NCI-H187 (cell line): ENCODE results near the gene KLHL29.

Experiments
- DNase-seq, 2 experiments: peaks; one replicate each; lab custom pipeline; 2025; lab: John Stamatoyannopoulos, UW

Gene KLHL29

DNA sequence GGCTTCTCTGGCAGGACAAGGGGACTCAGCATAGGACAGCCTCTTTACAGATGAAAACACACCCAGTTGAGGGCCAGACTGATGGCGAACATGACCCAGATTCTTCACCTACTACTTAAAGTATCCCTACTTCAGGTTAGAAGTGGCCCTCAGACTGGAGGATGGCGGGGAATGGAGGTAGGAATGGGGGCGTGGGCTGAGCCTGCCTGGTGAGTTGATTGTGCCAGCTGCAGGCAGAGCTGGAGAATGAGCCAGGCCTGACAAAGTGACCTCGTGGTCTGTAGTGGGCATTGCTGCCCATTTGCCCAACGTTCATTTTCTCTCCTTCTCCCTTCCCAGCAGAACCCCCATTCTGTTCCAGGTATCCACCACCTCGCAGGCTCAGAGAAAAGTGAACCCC is 186.1 kb downstream of the KLHL29 start:
- DNase-seq = no peak

DNA sequence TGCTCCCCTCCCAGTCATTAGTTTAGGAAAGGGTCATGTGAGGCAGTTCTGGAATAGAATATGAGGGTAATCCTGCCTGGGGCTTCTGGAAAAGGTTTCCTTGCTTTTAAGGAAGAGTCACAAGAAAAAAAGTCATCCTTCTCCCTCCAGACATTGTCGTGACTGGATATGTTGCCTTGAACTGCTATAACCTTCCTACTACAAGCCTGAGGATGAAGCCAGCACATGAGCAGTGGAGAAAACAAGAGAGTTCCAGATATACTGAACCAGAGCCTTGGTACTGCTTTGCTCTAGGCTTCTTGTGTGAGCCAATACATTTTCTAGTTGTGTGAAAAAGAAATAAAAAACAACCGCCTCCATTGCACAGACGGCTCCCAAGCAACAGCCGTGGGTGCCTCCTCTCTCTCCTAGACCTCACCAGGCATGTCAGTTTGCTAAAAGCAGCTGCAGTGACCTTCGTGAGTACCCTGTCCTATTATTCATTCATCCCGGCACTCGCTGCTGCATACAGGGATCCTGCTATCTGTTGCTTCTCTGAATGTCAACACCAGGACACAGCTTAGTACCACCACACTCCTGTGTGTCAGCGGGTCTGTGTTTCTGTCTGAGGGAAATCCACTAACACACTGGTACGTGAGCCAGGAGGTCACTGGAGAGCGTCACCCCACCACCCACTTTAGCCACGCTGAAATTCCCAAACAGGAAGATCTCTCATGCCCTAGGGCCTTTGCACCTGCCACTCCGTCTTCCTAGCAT is 186.7 kb downstream of the KLHL29 start:
- no peak for DNase-seq

DNA sequence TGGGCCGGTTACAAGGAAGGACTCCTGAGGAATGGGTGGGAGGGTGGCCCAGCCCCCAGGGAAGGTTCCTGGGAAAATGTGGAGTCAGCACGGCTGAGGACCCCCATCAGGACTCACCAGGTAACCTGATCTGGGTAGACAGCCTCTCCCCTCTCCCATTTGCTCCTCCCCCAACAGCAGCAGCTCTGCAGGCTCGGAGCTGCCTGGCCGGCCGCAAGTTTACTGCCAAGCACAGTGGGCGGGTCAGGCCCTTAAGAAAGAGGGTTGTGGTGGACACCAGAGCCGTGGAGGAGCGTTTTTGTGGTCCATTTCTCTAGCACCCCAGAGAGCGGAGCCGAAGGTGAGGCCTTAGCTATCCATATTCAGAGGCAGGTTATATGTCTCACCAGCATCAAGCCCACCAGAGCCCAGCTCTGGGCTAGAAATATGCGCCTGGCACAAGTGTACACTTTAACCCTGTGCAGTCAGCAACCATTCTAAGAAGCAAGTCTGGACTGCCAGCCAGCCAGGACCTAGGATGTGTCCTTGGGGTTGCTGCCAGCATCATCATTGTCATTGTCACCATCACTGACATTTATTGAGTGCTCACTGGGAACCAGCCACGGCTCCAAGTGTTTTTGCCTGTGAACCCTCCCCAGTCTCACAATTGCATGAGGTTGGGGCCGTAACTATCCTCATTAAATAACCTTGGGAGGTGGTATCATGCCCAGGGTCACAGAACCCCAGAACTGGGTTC is 190.1 kb downstream of the KLHL29 start:
- DNase-seq = no peak

GRCh38 chr2:23578964-23579671 is 194.1 kb downstream of the KLHL29 start:
- no peak for DNase-seq

DNA sequence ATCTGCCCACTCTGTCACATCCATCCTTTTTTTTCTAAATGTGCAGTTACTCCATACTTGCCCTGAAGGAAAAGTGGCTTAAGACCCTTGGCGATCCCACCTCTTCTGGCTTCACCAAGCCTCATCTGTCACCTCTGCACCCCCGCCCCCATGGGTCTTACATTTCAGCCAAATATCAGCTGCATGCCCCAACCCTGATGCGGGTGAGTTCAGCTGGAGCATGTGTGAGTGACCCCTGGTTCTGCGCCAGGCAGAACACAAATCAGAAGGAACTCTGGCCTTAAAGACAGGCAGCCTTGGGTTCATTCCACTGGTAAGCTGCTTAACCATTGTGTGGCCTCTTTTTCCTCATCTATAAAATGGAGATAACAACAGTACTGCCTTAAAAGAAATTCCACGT is 194.7 kb downstream of the KLHL29 start:
- no peak for DNase-seq

DNA sequence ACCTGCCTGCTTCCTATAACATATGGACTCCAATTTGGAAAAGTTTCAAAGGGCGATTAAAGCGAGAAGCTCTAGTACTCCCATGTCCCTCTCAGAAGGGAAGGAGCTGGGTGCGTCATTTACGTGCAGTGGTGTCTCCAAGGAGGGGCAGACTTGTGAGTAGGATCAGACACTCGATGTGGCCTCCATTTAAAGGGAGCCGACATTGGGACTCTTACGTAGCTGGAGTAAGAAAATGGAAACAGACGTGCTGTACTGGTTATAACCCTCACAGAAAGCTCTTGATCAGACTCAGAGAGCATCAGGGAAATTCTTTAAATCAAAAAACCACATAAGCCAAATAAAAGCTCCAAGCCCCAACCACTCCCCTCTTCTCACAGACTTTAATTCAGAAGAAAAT is 198.5 kb downstream of the KLHL29 start:
- no peak for DNase-seq

- DNase-seq = peak in 1 of 2 experiments; percentile 35
These were observed 199.2 kb downstream of the KLHL29 start for GRCh38 chr2:23584054-23584745.

DNA sequence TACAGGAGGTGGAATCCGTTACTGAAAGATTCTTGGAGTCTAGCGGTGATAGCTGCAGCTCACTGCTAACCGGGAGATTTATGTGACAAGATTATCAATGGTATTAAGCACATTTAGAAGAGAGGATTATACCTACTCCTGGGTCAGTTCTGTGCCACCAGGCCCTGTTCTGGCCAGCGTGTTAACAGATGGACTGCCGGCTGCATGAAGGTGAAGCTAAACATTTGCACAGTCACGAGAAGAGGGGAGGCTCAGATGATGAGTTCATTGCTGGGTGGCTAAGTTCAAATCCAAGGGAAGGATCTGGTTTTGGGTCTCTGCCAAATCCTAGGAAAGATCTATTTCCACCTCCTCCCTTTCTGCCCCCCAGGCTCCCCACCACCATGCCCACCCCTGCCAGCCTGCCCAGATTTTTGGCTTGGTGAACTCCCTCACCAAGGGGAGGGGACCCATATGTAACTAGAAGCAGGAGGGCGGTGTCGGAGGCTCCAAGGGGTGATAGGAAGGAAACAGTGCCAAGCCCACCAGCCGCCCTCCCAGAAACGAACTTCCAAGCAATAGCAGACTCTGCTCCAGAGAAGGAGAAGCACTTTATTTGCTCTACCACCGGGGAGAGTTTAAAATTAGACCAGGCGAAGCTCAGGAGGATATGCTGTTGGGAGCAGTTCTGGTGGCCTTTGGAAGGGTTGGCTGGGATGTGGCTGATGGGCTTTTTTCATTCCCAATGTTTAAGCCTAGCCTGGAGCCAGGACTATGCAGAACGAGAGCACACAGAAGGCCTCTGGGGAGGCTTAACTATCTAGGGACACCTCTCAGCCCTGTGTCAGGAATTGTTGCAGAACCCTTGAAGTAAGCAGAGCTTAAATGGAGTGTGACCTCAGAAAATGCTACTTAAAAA is 200.5 kb downstream of the KLHL29 start:
- DNase-seq = peak; percentile 55 to 71

DNA sequence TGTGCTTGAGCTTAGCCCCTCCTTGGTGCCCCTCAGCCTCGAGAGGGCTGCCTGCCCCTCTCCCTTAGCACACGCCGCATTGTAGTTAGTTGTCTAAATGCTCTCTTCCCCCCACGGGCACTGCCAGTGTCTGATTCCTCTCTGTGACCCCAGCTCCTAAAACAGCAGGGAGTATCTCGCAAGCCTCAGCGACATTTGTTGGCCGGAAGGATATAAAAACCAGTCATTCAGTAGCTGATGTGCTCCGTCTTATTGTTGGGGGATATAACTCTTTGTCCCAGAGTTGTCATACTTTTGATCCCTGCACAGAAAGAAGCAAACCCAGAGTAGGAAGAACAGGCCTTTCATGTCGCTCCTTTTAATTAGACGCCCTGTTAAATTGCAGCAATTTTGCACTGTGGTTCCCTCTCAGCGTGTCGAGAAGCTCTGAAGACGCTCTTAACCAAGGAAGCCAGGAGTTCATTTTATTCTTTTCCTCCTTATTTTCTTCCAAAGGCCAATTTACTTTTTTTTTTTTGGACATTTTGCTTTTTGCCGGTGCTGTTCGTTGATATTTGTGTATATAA is 201.8 kb downstream of the KLHL29 start:
- DNase-seq = no peak

DNA sequence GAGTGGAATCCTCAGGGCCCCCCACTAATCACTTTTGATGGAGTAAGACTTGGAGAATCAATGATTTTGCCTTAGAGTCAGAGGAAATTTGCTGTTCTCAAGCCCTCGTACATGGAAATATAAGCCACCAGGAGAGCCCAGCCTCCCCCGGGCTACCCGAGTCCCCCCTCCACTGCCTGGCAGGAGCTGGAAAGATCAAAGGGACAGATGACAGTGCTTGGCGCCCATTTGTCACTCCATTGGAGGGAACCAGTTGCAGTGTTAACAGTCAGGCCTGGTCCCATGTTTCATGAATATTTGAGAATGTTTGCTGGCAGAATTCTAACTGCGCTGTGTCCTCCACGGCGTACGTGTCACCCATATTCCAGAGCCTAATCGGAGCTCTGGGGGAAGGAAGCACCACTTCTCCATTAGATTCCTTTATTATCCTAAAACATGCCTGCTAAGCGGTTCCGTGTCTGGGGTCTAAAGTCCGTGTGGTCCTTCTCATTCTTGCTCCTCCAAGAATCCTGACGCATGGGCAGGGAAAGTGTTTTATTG is 202.4 kb downstream of the KLHL29 start:
- no peak for DNase-seq

DNA sequence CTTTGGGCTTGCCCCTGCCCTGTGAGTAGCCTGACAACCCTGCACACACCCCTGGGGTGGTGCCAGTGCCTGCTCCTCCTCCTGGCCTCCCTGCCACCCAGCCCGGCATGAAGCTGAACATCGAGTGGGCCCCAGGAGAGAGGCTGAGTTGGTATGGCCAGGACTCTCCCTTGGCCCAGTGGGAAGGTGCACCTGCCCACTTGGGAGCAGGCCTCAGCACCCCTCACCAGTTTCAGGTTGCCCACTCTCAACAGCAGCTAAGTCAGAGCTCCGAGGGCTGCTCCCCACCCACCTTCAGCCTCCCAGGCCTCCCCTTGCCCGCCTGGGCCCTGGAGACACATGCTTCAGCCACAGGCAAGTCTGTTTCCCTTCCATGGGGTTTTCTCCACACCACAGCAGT is 203.1 kb downstream of the KLHL29 start:
- no peak for DNase-seq

DNA sequence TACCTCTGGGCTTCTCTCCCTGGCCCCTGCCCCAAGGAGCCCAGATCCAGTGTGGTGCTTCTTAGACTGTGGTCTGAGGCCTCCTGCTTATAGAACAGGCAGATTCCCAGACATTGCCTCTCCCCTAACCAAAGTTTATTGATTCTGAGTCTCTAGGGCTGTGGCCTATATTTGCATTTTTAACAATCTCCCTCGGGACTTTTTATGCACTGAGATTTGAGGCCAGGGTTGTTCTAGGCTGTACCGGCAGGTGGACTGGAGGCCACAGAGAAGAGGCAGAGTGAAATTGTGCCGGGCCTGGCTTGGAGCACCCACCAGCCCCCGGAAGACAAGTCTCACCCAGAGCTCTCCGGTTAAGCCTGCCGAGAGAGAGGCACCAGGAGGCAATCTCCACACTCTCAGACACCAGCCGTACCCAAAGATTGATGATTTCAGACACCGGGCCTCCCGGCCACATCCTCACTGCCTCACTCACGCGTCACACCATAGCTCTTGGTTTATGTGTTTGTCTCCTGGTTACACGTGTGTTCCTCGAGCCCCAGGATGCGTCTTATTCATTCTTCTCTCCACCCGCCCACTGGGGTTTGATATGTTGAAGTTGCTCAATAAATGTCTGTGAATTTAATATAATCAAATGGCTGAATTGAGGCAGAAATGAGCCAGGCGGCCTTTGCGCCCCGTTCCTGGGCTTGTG is 203.7 kb downstream of the KLHL29 start:
- DNase-seq = no peak

DNA sequence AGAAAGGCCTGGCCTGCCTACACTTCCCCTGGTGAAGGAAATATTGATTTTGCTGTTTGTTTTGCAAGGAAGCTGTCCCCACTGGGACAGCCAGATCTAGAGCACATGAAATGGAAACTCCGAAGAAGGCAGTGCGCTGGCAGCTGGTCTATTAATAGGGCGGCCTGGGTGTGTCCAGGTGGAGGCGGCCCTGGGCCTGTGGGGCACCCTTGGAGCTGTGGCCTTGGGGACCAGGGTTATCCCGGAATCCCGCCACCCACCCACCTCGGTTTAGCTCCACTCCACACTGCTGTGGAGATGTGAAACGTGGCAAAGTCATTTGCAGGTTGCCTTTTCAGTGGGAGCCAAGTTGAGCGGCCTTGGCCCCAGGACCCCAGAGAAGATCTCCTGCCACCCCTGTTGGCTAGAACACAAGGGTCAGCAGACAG is 204.3 kb downstream of the KLHL29 start:
- no peak for DNase-seq

- DNase-seq = no peak
These were observed 204.8 kb downstream of the KLHL29 start for GRCh38 chr2:23589739-23590138.

GRCh38 chr2:23590241-23590869 is 205.4 kb downstream of the KLHL29 start:
- no peak for DNase-seq

DNA sequence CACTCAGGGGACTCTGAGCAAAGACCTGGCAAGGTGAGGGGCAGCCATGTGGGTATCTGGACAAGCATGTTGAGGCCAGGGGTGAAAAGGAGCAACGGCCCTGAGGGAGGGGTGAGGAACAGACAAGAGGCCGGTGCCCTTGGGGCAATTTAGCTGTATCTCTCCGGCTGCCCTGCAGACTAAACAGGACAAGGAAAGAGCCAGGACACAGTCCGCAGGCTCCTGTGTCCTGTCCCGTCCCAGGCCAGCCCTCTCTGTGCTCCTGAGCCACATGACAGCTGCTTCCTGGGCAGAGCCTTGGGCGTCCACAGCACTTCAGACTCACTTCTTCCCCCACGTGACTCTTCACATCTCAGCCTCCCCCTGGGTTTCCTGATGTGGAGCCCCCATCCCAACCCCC is 206.1 kb downstream of the KLHL29 start:
- no peak for DNase-seq

DNA sequence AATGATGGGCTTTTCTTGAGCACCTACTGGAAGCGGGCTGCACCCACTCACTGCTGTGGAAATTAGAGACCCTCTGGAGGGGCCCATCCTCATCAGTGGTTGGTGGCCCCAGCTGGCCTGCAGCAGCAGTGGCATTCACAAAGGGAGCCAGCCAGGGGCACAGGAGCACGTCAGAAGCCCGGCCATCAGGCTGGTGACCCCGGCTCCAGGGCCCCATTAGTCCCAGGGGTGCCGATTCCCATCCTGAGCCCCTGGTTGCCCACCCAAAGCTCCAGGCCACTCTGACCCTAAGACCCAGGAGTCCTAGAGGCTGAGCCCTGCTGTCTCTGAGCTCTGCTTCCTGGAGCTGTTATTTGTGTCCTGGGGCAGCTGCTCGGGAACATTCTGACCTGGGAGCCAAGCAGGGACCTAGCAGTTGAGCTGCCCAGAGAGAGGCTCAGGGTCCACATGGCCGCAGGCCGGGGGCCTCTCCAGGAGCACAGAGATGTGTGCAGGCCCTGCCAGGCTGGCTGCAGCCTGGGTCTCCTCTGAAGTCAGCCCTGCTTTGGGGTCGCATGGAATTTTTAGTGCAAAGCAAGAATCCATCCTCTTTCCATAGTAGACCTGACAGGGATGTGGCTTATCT is 207.2 kb downstream of the KLHL29 start:
- DNase-seq = no peak

DNA sequence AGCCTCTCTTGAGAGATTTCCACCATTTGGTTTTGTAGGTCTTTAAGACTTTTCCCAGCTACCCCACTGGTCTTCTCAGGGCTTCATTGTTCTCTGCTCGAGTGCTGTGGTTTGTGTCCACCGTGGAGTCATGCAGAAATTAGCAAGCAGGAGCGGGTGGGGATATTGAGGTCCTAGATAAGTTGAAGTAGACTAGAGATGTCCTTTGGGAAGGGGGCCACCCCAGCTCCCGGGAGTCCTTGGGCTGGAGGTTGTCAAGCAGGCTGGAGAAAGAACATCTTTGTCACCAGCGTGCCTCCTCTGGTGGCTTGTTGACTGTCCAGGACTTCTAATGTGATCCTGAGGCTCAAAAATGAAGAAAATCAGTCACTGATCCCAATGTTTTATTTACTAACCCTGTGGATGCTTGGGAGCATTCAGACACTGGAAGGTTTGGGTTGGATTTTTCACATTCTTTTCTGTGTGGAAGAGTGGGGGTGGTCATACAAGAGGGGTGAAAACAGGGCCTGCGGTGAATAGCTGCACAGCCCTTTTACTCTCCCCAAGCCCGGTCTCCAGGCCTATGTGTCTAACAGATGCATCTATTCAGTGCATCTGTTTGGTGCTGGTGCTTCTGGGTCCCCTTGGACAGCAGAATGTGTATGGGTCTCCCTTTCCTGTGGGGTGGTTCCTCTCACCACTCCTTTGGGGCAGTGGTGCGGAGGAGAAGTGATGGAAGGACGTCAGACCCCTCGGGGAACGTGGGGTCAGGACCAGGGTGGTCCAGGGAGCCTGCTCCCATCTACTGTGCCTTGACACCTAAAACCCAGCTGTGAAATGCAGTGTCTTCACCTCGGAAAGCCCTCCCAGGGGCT is 208.1 kb downstream of the KLHL29 start:
- no peak for DNase-seq
